ENCODE results near the gene CTBP2.

CTBP2 gene

GRCh38 chr10:124987788-124988187 lies 172.6 kb downstream of the CTBP2 start:
- in situ Hi-C loops (cut with HindIII; ENCODE audit: low sequenced_read_pairs): no loop called here
- TF ChIP-seq CTCF (IDR thresholded peaks at IDR 0.05; ENCODE audit: low read depth, low read length): no peak

GRCh38 chr10:124985162-124985561 lies 175.2 kb downstream of the CTBP2 start:
- TF ChIP-seq CTCF (IDR thresholded peaks at IDR 0.05; ENCODE audit: low read depth, low read length): no peak
- DNase-seq (ENCODE audit: low read depth, low spot score): no peak
- in situ Hi-C loops (cut with HindIII; ENCODE audit: low sequenced_read_pairs): no loop called here
- no peak overlapping the region for H3K4me3 ChIP-seq (ENCODE audit: low read depth, low read length)

More at GRCh38 chr10:124987788-124988187, 172.6 kb downstream of the CTBP2 start:
- H3K4me3 ChIP-seq (ENCODE audit: low read depth, low read length): no peak overlapping the region
- no peak for DNase-seq (ENCODE audit: low read depth, low spot score)

GRCh38 chr10:124984376-124984775 lies 176.0 kb downstream of the CTBP2 start:
- no peak for DNase-seq (ENCODE audit: low read depth, low spot score)
- no peak for TF ChIP-seq CTCF (IDR thresholded peaks at IDR 0.05; ENCODE audit: low read depth, low read length)
- in situ Hi-C loops (cut with HindIII; ENCODE audit: low sequenced_read_pairs): no loop called here
- H3K4me3 ChIP-seq (ENCODE audit: low read depth, low read length): no peak overlapping the region

- DNase-seq (ENCODE audit: low read depth, low spot score): peak; percentile 32
- no peak for TF ChIP-seq CTCF (IDR thresholded peaks at IDR 0.05; ENCODE audit: low read depth, low read length)
- H3K4me3 ChIP-seq (ENCODE audit: low read depth, low read length): no peak overlapping the region
- in situ Hi-C loops (cut with HindIII; ENCODE audit: low sequenced_read_pairs): no loop called here
These were observed 177.0 kb downstream of the CTBP2 start for GRCh38 chr10:124983321-124983720.

- in situ Hi-C loops (cut with HindIII; ENCODE audit: low sequenced_read_pairs): no loop called here
- H3K4me3 ChIP-seq (ENCODE audit: low read depth, low read length): no peak overlapping the region
- DNase-seq (ENCODE audit: low read depth, low spot score): no peak
- no peak for TF ChIP-seq CTCF (IDR thresholded peaks at IDR 0.05; ENCODE audit: low read depth, low read length)
These were observed 182.0 kb downstream of the CTBP2 start for GRCh38 chr10:124978376-124978725.

- in situ Hi-C loops (cut with HindIII; ENCODE audit: low sequenced_read_pairs): no loop called here
- no peak overlapping the region for H3K4me3 ChIP-seq (ENCODE audit: low read depth, low read length)
- DNase-seq (ENCODE audit: low read depth, low spot score): no peak
- TF ChIP-seq CTCF (IDR thresholded peaks at IDR 0.05; ENCODE audit: low read depth, low read length): no peak
These were observed 182.6 kb downstream of the CTBP2 start for GRCh38 chr10:124977648-124978375.
